ENCODE measurements around the gene ACTN4.

The ACTN4 gene

GRCh38 chr19:38695832-38696728, 48.6 kb downstream of the ACTN4 start:
- no peak for DNase-seq

- DNase-seq: no peak
These were observed 49.2 kb downstream of the ACTN4 start for GRCh38 chr19:38696729-38697055.

- DNase-seq: no peak
These were observed 49.7 kb downstream of the ACTN4 start for GRCh38 chr19:38697197-38697596.

- no peak for DNase-seq
These were observed 50.2 kb downstream of the ACTN4 start for GRCh38 chr19:38697641-38698071.

- no peak for DNase-seq
These were observed 51.0 kb downstream of the ACTN4 start for GRCh38 chr19:38698225-38699026.

GRCh38 chr19:38699027-38699346, 51.5 kb downstream of the ACTN4 start:
- peak in 3 of 4 experiments; percentile 33 to 63 (median 41) for DNase-seq

GRCh38 chr19:38699647-38700349, 52.3 kb downstream of the ACTN4 start:
- no peak for DNase-seq

- DNase-seq: no peak
These were observed 53.0 kb downstream of the ACTN4 start for GRCh38 chr19:38700350-38700901.

GRCh38 chr19:38700902-38701454, 53.5 kb downstream of the ACTN4 start:
- DNase-seq: no peak

- DNase-seq: no peak
These were observed 54.1 kb downstream of the ACTN4 start for GRCh38 chr19:38701455-38702063.

- no peak for DNase-seq
These were observed 54.8 kb downstream of the ACTN4 start for GRCh38 chr19:38702278-38702677.

- no peak for DNase-seq
These were observed 56.1 kb downstream of the ACTN4 start for GRCh38 chr19:38703509-38703908.

- DNase-seq: no peak
These were observed 57.1 kb downstream of the ACTN4 start for GRCh38 chr19:38704488-38705026.

GRCh38 chr19:38705197-38706019, 58.0 kb downstream of the ACTN4 start:
- DNase-seq: no peak

- no peak for DNase-seq
These were observed 59.5 kb downstream of the ACTN4 start for GRCh38 chr19:38706792-38707511.

GRCh38 chr19:38707512-38708114, 60.2 kb downstream of the ACTN4 start:
- DNase-seq: peak in 1 of 4 experiments; percentile 28

GRCh38 chr19:38708413-38709024, 61.1 kb downstream of the ACTN4 start:
- no peak for DNase-seq

- no peak for DNase-seq
These were observed 61.7 kb downstream of the ACTN4 start for GRCh38 chr19:38709119-38709518.

- DNase-seq: no peak
These were observed 62.4 kb downstream of the ACTN4 start for GRCh38 chr19:38709671-38710415.
